HEK293 (cell line): Measurements from ENCODE around the gene DCLRE1C.

Experiments
- KLF1 ChIP-seq: fragments of 450-650 bp; formaldehyde crosslinking; IDR thresholded peaks from 2 replicates; pipeline ENCODE4 v1.5.1; 2016; ENCODE audit warnings: missing biosample characterization, missing genetic modification characterization
- KLF9 ChIP-seq: fragments of 450-650 bp; formaldehyde crosslinking; IDR thresholded peaks from 2 replicates; pipeline ENCODE4 v1.5.1; 2016; ENCODE audit warnings: missing biosample characterization, missing genetic modification characterization, low read depth
- YY1 ChIP-seq: fragments of 450-650 bp; formaldehyde crosslinking; IDR thresholded peaks from 2 replicates; pipeline ENCODE4 v1.5.1; 2018; ENCODE audit warnings: missing biosample characterization, missing genetic modification characterization
- ZNF658 ChIP-seq: fragments of 450-650 bp; formaldehyde crosslinking; IDR thresholded peaks from 2 replicates; pipeline ENCODE4; 2016; ENCODE audit warnings: missing biosample characterization, missing genetic modification characterization
- ZNF76 ChIP-seq: fragments of 450-650 bp; formaldehyde crosslinking; IDR thresholded peaks from 2 replicates; pipeline ENCODE4; 2016; ENCODE audit warnings: low read depth, missing biosample characterization, missing genetic modification characterization, borderline replicate concordance
- ZNF768 ChIP-seq: fragments of 450-650 bp; formaldehyde crosslinking; IDR thresholded peaks from 2 replicates; pipeline ENCODE4 v1.5.1; 2018; ENCODE audit warnings: missing biosample characterization, mild to moderate bottlenecking, missing genetic modification characterization
- ZNF791 ChIP-seq: fragments of 450-650 bp; formaldehyde crosslinking; IDR thresholded peaks from 2 replicates; pipeline ENCODE4 v1.5.1; 2016; ENCODE audit warnings: missing biosample characterization, missing genetic modification characterization
- TF ChIP-seq, protein P1 (sequence below): fragments of 450-650 bp; formaldehyde crosslinking; IDR thresholded peaks from 2 replicates; pipeline ENCODE4 v1.5.1; 2017; ENCODE audit warnings: missing biosample characterization, mild to moderate bottlenecking, missing genetic modification characterization, moderate library complexity
- TF ChIP-seq, protein P2 (sequence below): fragments of 450-650 bp; formaldehyde crosslinking; IDR thresholded peaks from 2 replicates; pipeline ENCODE4 v1.5.1; 2016; ENCODE audit warnings: missing biosample characterization, missing genetic modification characterization
- TF ChIP-seq, protein P3 (sequence below): fragments of 450-650 bp; formaldehyde crosslinking; IDR thresholded peaks from 2 replicates; pipeline ENCODE4 v1.5.1; 2016; ENCODE audit warnings: missing biosample characterization, missing genetic modification characterization, borderline replicate concordance
- TF ChIP-seq, protein P4 (sequence below): fragments of 450-650 bp; formaldehyde crosslinking; IDR thresholded peaks from 2 replicates; pipeline ENCODE4 v1.5.1; 2016; ENCODE audit warnings: missing biosample characterization, missing genetic modification characterization
- TF ChIP-seq, protein P5 (sequence below): fragments of 450-650 bp; formaldehyde crosslinking; IDR thresholded peaks from 2 replicates; pipeline ENCODE4 v1.5.1; 2016; ENCODE audit warnings: missing biosample characterization, missing genetic modification characterization
- TF ChIP-seq, protein P6 (sequence below): fragments of 450-650 bp; formaldehyde crosslinking; IDR thresholded peaks from 2 replicates; pipeline ENCODE4 v1.5.1; 2016; ENCODE audit warnings: missing biosample characterization, missing genetic modification characterization

DNA sequence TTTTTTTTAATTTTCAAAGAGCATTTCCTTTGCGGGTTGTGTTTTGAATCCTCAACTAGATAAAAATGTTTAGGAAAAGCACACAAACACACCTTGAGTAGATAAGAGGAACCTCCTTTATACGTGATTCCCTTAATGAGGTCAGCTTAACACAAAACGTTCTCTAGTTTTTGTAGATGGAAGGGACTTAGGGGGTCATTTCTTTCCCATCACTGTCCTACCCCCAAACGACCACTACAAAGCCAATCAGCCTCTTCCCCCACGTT is 74.0 kb downstream of the DCLRE1C start:
- TF ChIP-seq KLF9 (tag by site-specific recombination) (no peak), KLF1 (no peak), ZNF791 (tag by site-specific recombination) (no peak), ZNF658 (tag by site-specific recombination) (no peak), ZNF76 (no peak), ZNF768 (tag by site-specific recombination) (no peak), YY1 (no peak)
- TF ChIP-seq, protein P1, sequence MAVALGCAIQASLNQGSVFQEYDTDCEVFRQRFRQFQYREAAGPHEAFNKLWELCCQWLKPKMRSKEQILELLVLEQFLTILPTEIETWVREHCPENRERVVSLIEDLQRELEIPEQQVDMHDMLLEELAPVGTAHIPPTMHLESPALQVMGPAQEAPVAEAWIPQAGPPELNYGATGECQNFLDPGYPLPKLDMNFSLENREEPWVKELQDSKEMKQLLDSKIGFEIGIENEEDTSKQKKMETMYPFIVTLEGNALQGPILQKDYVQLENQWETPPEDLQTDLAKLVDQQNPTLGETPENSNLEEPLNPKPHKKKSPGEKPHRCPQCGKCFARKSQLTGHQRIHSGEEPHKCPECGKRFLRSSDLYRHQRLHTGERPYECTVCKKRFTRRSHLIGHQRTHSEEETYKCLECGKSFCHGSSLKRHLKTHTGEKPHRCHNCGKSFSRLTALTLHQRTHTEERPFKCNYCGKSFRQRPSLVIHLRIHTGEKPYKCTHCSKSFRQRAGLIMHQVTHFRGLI (tag by site-specific recombination) = no peak
- TF ChIP-seq, protein P2, sequence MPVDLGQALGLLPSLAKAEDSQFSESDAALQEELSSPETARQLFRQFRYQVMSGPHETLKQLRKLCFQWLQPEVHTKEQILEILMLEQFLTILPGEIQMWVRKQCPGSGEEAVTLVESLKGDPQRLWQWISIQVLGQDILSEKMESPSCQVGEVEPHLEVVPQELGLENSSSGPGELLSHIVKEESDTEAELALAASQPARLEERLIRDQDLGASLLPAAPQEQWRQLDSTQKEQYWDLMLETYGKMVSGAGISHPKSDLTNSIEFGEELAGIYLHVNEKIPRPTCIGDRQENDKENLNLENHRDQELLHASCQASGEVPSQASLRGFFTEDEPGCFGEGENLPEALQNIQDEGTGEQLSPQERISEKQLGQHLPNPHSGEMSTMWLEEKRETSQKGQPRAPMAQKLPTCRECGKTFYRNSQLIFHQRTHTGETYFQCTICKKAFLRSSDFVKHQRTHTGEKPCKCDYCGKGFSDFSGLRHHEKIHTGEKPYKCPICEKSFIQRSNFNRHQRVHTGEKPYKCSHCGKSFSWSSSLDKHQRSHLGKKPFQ (tag by site-specific recombination) = no peak
- TF ChIP-seq, protein P3, sequence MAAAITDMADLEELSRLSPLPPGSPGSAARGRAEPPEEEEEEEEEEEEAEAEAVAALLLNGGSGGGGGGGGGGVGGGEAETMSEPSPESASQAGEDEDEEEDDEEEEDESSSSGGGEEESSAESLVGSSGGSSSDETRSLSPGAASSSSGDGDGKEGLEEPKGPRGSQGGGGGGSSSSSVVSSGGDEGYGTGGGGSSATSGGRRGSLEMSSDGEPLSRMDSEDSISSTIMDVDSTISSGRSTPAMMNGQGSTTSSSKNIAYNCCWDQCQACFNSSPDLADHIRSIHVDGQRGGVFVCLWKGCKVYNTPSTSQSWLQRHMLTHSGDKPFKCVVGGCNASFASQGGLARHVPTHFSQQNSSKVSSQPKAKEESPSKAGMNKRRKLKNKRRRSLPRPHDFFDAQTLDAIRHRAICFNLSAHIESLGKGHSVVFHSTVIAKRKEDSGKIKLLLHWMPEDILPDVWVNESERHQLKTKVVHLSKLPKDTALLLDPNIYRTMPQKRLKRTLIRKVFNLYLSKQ = no peak
- TF ChIP-seq, protein P4, sequence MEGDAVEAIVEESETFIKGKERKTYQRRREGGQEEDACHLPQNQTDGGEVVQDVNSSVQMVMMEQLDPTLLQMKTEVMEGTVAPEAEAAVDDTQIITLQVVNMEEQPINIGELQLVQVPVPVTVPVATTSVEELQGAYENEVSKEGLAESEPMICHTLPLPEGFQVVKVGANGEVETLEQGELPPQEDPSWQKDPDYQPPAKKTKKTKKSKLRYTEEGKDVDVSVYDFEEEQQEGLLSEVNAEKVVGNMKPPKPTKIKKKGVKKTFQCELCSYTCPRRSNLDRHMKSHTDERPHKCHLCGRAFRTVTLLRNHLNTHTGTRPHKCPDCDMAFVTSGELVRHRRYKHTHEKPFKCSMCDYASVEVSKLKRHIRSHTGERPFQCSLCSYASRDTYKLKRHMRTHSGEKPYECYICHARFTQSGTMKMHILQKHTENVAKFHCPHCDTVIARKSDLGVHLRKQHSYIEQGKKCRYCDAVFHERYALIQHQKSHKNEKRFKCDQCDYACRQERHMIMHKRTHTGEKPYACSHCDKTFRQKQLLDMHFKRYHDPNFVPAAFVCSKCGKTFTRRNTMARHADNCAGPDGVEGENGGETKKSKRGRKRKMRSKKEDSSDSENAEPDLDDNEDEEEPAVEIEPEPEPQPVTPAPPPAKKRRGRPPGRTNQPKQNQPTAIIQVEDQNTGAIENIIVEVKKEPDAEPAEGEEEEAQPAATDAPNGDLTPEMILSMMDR = no peak
- TF ChIP-seq, protein P5, sequence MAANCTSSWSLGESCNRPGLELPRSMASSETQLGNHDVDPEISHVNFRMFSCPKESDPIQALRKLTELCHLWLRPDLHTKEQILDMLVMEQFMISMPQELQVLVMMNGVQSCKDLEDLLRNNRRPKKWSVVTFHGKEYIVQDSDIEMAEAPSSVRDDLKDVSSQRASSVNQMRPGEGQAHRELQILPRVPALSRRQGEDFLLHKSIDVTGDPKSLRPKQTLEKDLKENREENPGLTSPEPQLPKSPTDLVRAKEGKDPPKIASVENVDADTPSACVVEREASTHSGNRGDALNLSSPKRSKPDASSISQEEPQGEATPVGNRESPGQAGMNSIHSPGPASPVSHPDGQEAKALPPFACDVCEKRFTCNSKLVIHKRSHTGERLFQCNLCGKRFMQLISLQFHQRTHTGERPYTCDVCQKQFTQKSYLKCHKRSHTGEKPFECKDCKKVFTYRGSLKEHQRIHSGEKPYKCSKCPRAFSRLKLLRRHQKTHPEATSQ (tag by site-specific recombination) = no peak
- TF ChIP-seq, protein P6, sequence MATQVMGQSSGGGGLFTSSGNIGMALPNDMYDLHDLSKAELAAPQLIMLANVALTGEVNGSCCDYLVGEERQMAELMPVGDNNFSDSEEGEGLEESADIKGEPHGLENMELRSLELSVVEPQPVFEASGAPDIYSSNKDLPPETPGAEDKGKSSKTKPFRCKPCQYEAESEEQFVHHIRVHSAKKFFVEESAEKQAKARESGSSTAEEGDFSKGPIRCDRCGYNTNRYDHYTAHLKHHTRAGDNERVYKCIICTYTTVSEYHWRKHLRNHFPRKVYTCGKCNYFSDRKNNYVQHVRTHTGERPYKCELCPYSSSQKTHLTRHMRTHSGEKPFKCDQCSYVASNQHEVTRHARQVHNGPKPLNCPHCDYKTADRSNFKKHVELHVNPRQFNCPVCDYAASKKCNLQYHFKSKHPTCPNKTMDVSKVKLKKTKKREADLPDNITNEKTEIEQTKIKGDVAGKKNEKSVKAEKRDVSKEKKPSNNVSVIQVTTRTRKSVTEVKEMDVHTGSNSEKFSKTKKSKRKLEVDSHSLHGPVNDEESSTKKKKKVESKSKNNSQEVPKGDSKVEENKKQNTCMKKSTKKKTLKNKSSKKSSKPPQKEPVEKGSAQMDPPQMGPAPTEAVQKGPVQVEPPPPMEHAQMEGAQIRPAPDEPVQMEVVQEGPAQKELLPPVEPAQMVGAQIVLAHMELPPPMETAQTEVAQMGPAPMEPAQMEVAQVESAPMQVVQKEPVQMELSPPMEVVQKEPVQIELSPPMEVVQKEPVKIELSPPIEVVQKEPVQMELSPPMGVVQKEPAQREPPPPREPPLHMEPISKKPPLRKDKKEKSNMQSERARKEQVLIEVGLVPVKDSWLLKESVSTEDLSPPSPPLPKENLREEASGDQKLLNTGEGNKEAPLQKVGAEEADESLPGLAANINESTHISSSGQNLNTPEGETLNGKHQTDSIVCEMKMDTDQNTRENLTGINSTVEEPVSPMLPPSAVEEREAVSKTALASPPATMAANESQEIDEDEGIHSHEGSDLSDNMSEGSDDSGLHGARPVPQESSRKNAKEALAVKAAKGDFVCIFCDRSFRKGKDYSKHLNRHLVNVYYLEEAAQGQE (tag by site-specific recombination) = no peak
